ENCODE results near the gene TTC39A.
A peak's percentile ranks its signal among the peaks of the same experiment; 100 is the strongest.

The TTC39A gene

GRCh38 chr1:51314974-51315373 lies 15.4 kb downstream of the TTC39A start:
- no peak for DNase-seq (ENCODE audit: low read depth, low spot score)

DNA sequence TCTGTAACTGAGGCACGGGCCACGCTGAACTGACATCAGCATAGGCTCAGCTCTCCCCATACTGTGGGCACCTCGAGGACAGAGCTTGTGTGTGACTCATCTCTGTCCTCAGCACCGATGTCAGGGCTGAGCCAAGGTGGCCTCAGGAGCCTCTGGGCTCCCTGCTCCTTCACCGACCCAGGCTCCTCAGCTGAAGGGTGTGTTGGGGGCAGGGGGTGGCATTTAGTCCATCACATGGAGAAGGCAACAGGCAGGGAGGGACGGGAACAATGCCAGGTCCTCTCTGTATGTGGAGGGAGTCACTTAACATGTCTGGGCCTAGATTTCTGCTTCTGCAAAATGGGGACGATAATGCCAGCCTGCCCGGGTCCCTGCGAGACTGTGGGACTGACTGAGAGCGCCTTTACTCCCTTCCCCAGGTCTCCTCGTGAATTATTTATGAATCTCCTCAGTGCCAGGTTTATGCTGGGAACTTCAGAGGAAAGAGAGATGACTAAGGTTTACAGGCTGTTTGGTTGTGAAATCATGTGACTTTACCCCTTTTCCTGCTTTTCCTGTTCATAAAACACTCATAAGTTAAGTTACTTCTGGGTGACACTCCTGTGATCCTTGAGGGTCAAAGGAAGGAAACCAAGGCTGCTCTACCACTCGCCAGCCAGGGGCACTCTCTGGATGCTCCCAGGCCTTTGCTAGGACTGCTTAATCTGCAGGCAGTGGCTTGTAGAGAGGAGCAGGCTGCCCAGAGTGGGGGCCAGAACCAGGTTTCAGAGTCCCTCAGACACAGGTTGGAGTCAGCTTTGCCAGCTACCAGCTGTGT lies 16.2 kb downstream of the TTC39A start:
- DNase-seq (ENCODE audit: low read depth, low spot score): no peak

DNA sequence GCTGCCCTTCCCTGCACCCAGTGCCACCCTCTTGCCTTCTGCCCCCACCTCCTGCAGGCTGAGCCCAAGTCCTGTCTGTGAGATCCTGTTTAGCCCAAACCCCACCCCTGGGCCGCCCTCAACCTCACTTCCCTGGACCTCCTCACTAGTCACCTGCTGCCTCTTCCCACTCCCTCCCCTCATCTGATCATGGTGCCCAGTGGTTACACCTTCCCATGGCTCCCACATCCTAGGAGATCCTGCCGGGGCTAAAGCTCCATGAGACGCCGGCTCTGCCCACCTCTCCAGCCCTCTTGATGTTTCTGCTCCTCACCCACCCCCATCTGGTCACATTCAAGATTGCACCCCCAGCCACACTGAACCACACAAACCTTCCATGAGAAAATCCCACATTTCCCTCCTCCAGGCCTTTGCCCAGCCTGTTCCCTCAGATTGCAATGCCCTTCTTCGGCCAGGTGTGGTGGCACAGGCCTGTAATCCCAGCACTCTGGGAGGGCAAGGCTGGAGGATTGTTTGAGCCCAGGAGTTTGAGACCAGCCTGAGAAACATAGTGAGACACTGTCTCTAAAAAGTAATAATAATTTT lies 17.0 kb downstream of the TTC39A start:
- peak; percentile 40 for DNase-seq (ENCODE audit: low read depth, low spot score)

DNA sequence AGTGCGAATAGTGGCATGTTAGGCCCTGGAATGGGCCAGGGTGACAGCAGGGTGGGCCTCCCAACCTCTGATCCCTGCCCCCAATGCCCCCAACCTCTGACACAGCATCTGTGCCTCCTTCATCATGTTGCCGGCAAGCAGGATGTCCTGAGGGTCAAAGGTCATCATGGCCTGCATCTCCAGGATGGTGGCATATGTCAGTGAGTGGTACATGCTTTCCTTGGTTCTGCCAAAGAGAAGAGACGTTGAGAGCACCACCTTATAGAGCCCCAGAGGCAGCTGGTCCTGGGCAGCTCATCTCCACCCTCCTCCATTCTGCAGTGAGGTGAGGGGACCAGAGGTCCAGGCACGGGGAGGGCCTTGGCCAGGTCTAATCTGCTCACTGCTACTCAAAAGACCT lies 17.6 kb downstream of the TTC39A start:
- DNase-seq (ENCODE audit: low read depth, low spot score): no peak

DNA sequence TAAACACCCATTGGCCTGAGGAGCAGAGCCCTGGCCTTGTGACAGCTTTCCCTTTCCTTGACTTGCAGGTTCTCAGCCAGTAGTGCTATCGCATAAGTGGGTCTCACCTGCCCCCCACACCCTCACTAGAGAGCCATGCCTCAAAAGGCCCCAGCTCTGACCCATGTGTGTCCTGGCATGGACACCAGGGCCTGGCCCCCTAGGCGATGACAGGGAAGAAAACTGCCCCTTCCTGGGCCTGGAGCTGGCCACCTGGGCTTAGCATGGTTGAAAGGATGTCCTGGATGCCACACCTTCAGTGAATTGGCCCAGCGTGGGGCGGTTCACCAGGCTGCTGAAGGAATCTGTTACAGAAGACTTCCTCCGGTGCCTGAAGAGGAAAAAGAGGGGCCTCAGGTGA lies 18.5 kb downstream of the TTC39A start:
- DNase-seq (ENCODE audit: low read depth, low spot score): no peak

GRCh38 chr1:51310871-51311613 lies 19.3 kb downstream of the TTC39A start:
- no peak for DNase-seq (ENCODE audit: low read depth, low spot score)

DNA sequence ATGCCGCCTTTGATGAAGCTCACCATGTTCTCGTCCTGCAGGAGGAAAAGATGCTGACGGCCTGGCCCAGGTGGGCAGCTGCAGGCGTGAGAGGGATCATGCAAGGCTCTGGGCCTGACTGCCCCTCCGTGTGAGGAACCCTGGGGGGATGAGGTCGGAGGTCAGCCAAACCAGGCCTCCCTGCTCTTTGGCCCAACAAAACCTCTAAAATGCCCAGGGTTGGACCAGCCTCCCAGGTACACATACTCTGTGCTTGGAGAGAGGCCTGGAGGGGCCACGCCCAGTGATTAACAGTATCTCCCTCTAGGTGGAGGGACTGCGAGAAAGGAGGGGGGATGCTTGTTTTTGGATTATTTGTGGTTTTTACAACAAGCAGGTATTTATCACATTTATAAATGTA lies 21.1 kb downstream of the TTC39A start:
- DNase-seq (ENCODE audit: low read depth, low spot score): peak; percentile 45

- DNase-seq (ENCODE audit: low read depth, low spot score): no peak
These were observed 21.7 kb downstream of the TTC39A start for GRCh38 chr1:51308636-51309035.

GRCh38 chr1:51306950-51307349 lies 23.4 kb downstream of the TTC39A start:
- no peak for DNase-seq (ENCODE audit: low read depth, low spot score)

DNA sequence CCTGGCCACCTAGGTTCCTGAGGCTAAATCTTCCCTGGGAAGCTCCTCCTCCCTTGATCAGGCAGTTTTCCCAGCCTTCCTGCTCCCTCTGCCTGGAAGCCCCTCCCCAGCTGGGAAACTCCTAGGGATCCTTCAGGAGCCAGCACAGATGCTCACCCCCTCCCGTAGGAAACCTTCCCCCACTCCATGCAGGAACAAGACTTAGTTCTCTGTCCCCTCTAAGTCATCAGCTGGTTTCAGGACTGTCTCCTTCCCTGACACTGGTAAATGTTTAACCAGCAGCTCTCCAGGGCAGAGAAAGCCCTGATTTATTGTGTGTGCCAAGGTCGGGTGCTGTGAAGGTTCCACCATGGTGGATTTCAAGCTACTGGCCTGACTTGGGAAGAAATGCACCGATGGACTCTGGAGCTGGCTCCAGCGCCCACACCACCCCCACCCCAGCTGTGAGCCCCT lies 25.0 kb downstream of the TTC39A start:
- DNase-seq (ENCODE audit: low read depth, low spot score): no peak

GRCh38 chr1:51304360-51304759 lies 26.0 kb downstream of the TTC39A start:
- no peak for DNase-seq (ENCODE audit: low read depth, low spot score)

GRCh38 chr1:51303751-51304251 lies 26.6 kb downstream of the TTC39A start:
- DNase-seq (ENCODE audit: low read depth, low spot score): no peak

DNA sequence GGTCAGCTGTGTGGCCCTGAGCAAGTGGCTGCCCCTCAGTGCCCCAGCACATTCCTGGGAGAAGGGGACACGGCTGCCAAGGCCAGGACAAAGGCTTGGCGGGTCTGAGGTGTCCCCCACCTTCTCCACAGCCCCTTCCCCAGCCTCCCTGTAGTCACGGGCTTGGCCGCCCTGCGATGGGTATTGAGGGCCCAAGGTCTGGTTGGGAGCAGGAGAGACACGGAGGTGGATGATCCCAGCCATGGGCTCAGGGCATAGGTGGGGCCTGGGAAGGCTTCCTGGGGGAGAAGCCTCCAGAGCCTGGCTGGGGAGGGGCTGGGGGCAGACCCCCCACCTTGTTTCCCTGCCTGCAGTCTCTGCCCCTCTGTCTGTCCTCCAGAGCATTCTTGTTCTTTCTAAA lies 27.0 kb downstream of the TTC39A start:
- no peak for DNase-seq (ENCODE audit: low read depth, low spot score)

GRCh38 chr1:51302746-51303145 lies 27.6 kb downstream of the TTC39A start:
- DNase-seq (ENCODE audit: low read depth, low spot score): no peak

DNA sequence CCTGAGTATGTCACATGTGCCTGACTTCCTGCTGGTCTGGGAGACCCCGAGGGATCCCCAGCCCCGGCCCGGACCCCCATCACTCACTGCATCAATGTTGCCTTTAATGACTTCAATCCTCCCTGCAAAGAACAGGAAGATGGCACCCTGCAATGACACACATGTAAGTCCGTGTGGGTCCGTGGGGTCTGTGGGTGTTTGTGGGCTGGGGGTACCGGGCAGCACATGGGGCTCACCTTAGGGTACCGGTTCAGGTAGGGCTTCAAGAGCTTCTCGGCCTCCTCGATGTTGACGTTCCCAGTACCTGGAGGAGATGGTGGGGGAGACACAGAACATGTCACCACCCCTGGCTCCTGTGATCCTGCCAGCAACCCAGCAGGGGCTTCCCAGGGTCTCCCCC lies 28.1 kb downstream of the TTC39A start:
- DNase-seq (ENCODE audit: low read depth, low spot score): no peak

DNA sequence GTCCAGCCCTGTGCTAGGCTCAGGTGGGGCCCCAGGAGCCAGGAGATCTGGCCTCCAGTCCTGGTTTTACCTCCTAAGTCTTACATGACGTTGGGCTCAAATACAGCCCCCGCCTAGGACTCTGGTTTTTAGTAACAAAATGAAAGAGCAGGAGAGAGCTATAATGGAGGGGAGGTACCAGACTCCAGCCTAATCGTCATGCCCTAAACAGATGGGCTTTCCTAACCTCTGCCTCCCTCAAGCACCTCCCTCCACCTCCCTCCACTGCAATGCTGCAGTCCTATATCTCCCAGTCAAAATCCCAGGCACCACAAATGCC lies 28.6 kb downstream of the TTC39A start:
- DNase-seq (ENCODE audit: low read depth, low spot score): no peak

GRCh38 chr1:51301152-51301843 lies 29.1 kb downstream of the TTC39A start:
- no peak for DNase-seq (ENCODE audit: low read depth, low spot score)

- no peak for DNase-seq (ENCODE audit: low read depth, low spot score)
These were observed 30.2 kb downstream of the TTC39A start for GRCh38 chr1:51299981-51300670.

DNA sequence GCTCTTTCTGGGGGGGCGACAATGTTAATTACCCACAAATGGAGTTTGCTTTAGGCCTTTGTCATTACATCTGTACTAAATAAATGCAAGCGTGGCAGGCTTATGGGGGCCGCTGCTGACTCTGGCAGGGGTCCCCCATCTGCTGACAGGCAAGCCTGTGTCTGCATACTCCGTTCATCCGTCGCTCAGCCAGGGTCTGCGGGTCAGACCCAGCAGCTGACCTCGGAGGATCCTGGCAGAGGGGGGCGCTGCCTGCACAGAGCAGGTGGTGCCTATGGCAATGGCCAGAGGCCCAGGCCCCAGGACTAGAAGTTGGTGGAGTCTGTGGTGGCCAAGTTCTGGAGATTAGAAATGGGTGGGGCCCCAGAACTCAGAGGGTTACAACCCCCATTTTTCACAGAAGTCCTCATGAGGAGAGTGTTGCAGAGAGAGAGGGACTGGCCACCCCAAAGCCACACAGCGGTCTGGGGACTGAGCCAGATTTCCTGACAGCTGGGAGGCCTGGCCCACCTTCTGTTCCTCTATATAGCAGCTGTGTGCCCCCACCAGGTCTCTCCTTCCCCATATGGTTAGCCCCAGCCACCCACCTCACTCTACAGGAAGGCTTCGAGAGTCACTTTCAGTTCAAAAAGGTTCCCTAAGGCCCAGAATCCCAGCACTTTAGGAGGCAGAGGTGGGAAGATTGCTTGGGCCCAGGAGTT lies 31.0 kb downstream of the TTC39A start:
- DNase-seq (ENCODE audit: low read depth, low spot score): no peak

GRCh38 chr1:51298322-51298705 lies 32.0 kb downstream of the TTC39A start:
- DNase-seq (ENCODE audit: low read depth, low spot score): no peak

All from ELF-1 (cell line).